GM12878 (cell line): ENCODE results near the gene B4GALT3.

Experiments
- BHLHE40 ChIP-seq, 2 experiments: fragments of 450-650 bp in 1 of 2; IDR thresholded peaks; 2 replicates each; pipeline ENCODE4 v1.6.1; 2011 to 2017; ENCODE audit warnings: low read depth in 2 of 2, borderline replicate concordance in 1 of 2, improper control_type of control experiment in 1 of 2, low read length in 1 of 2, mild to moderate bottlenecking in 1 of 2
- GABPA ChIP-seq: IDR thresholded peaks from 2 replicates; pipeline ENCODE4 v1.6.1; 2014; ENCODE audit warnings: antibody characterized with exemption, low read depth, mild to moderate bottlenecking, inconsistent platforms
- RFX5 ChIP-seq: IDR thresholded peaks from 2 replicates; pipeline ENCODE4 v1.6.1; 2011; ENCODE audit warnings: low read depth, low read length, improper control_type of control experiment
- ZNF217 ChIP-seq: fragments of 450-650 bp; IDR thresholded peaks from 2 replicates; pipeline ENCODE4 v1.6.1; 2017; ENCODE audit warnings: antibody characterized with exemption, mild to moderate bottlenecking
- TF ChIP-seq, protein P1 (sequence below), 3 experiments: IDR thresholded peaks in 2 of 3; conservative IDR thresholded peaks in 1 of 3; 2 replicates each; pipeline ENCODE4 v1.5.1; 2011; ENCODE audit warnings: low read depth in 3 of 3, low read length in 3 of 3, mild to moderate bottlenecking in 3 of 3, control low read depth in 2 of 3, moderate library complexity in 2 of 3, inconsistent platforms in 1 of 3, mixed read lengths in 1 of 3; ENCODE audit not compliant: control insufficient read depth in 2 of 3, insufficient read depth in 1 of 3; ENCODE audit errors: extremely low read depth in 1 of 3
- TF ChIP-seq, protein P2 (sequence below): IDR thresholded peaks from 2 replicates; pipeline ENCODE4 v1.6.1; 2012; ENCODE audit warnings: mild to moderate bottlenecking, low read depth, low read length
- TF ChIP-seq, protein P3 (sequence below): IDR thresholded peaks from 2 replicates; pipeline ENCODE4 v1.6.1; 2011; ENCODE audit warnings: low read depth, low read length, improper control_type of control experiment, borderline replicate concordance

DNA sequence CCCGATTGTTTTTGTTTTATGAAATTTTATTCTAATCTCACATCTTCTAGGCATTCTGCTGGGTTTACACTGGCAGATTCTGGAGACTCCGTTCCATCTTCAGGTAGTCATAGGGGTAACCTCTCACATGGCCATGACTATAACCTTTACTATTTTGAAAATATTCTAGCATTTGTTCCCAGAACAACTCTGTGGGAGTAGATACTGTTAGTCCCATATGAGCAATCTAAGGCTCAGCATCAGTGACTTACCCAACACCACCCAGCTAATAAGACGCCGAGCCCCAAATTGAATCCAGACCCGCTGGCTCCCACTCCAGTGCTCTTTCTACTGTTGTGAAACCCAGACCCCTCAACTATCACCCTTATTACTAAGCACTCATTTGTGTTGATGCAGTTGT is 11.7 kb upstream of the B4GALT3 start:
- TF ChIP-seq GABPA (no peak), ZNF217 (no peak), RFX5 (no peak), BHLHE40 (IDR thresholded peaks at IDR 0.05; ENCODE audit: borderline replicate concordance in 1 of 2, low read depth in 2 of 2, low read length in 1 of 2) (no peak)
- TF ChIP-seq, protein P1, sequence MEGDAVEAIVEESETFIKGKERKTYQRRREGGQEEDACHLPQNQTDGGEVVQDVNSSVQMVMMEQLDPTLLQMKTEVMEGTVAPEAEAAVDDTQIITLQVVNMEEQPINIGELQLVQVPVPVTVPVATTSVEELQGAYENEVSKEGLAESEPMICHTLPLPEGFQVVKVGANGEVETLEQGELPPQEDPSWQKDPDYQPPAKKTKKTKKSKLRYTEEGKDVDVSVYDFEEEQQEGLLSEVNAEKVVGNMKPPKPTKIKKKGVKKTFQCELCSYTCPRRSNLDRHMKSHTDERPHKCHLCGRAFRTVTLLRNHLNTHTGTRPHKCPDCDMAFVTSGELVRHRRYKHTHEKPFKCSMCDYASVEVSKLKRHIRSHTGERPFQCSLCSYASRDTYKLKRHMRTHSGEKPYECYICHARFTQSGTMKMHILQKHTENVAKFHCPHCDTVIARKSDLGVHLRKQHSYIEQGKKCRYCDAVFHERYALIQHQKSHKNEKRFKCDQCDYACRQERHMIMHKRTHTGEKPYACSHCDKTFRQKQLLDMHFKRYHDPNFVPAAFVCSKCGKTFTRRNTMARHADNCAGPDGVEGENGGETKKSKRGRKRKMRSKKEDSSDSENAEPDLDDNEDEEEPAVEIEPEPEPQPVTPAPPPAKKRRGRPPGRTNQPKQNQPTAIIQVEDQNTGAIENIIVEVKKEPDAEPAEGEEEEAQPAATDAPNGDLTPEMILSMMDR (IDR thresholded peaks at IDR 0.05 in 2 of 3, conservative IDR thresholded peaks at IDR 0.05 in 1 of 3; ENCODE audit: control insufficient read depth in 2 of 3, extremely low read depth in 1 of 3, insufficient read depth in 1 of 3, low read depth in 3 of 3, low read length in 3 of 3), result no peak
- TF ChIP-seq, protein P2, sequence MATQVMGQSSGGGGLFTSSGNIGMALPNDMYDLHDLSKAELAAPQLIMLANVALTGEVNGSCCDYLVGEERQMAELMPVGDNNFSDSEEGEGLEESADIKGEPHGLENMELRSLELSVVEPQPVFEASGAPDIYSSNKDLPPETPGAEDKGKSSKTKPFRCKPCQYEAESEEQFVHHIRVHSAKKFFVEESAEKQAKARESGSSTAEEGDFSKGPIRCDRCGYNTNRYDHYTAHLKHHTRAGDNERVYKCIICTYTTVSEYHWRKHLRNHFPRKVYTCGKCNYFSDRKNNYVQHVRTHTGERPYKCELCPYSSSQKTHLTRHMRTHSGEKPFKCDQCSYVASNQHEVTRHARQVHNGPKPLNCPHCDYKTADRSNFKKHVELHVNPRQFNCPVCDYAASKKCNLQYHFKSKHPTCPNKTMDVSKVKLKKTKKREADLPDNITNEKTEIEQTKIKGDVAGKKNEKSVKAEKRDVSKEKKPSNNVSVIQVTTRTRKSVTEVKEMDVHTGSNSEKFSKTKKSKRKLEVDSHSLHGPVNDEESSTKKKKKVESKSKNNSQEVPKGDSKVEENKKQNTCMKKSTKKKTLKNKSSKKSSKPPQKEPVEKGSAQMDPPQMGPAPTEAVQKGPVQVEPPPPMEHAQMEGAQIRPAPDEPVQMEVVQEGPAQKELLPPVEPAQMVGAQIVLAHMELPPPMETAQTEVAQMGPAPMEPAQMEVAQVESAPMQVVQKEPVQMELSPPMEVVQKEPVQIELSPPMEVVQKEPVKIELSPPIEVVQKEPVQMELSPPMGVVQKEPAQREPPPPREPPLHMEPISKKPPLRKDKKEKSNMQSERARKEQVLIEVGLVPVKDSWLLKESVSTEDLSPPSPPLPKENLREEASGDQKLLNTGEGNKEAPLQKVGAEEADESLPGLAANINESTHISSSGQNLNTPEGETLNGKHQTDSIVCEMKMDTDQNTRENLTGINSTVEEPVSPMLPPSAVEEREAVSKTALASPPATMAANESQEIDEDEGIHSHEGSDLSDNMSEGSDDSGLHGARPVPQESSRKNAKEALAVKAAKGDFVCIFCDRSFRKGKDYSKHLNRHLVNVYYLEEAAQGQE, result no peak
- TF ChIP-seq, protein P3, sequence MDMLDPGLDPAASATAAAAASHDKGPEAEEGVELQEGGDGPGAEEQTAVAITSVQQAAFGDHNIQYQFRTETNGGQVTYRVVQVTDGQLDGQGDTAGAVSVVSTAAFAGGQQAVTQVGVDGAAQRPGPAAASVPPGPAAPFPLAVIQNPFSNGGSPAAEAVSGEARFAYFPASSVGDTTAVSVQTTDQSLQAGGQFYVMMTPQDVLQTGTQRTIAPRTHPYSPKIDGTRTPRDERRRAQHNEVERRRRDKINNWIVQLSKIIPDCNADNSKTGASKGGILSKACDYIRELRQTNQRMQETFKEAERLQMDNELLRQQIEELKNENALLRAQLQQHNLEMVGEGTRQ, result no peak
